Neural cell (in vitro differentiated cells): ENCODE results near the gene RBKS. TPM values are rescaled to one million over a fixed set of nuclear protein-coding genes. Genes with fewer than 3 reads are reported as not detected.

Experiments
- H2AFZ ChIP-seq: fragments of 200-600, 300-800 bp; sonication (generic), shearing (Covaris generic); 2 replicates; pipeline ENCODE4 v1.6.0; 2014; ENCODE audit warnings: low read depth, mild to moderate bottlenecking, antibody characterized with exemption, low read length, moderate library complexity
- H3F3A ChIP-seq: fragments of 200-600 bp; shearing (Covaris generic); 2 replicates; pipeline ENCODE4 v1.6.1; 2016; ENCODE audit warnings: mild to moderate bottlenecking, moderate library complexity, mixed read lengths, antibody characterized with exemption, low read length; ENCODE audit not compliant: insufficient read depth, poor library complexity, severe bottlenecking
- H3K27ac ChIP-seq: fragments of 200-600, 300-800 bp; sonication (generic), shearing (Covaris generic); 2 replicates; pipeline ENCODE4 v1.5.1; 2014; ENCODE audit warnings: mild to moderate bottlenecking, low read length, moderate library complexity
- H3K27me3 ChIP-seq: fragments of 300-800, 200-600 bp; sonication (generic), shearing (Covaris generic); 2 replicates; pipeline ENCODE4 v1.6.0; 2014; ENCODE audit warnings: mild to moderate bottlenecking, low read depth, low read length, moderate library complexity; ENCODE audit not compliant: insufficient read depth
- H3K36me3 ChIP-seq: fragments of 300-800, 200-600 bp; sonication (generic), shearing (Covaris generic); 2 replicates; pipeline ENCODE4 v1.5.1; 2014; ENCODE audit warnings: mild to moderate bottlenecking, antibody characterized with exemption, low read length, moderate library complexity; ENCODE audit not compliant: insufficient read depth
- H3K4me2 ChIP-seq: fragments of 300-800, 200-600 bp; sonication (generic), shearing (Covaris generic); 2 replicates; pipeline ENCODE4 v1.6.0; 2014; ENCODE audit warnings: mild to moderate bottlenecking, low read length
- H3K4me3 ChIP-seq: fragments of 300-800, 200-600 bp; sonication (generic), shearing (Covaris generic); 2 replicates; pipeline ENCODE4 v1.5.1; 2014; ENCODE audit warnings: mild to moderate bottlenecking, low read length, moderate library complexity
- H3K79me2 ChIP-seq: fragments of 200-600 bp; shearing (Covaris generic); replicated peaks from 2 replicates; pipeline ENCODE4 v1.6.0; 2014; ENCODE audit warnings: mild to moderate bottlenecking, low read length, moderate library complexity; ENCODE audit not compliant: insufficient read depth
- H3K9ac ChIP-seq: fragments of 300-800, 200-600 bp; sonication (generic), shearing (Covaris generic); 2 replicates; pipeline ENCODE4 v1.6.1; 2016; ENCODE audit warnings: mild to moderate bottlenecking, low read length, mixed read lengths
- H3K9me2 ChIP-seq: fragments of 200-600 bp; shearing (Covaris generic); 2 replicates; pipeline ENCODE4 v1.6.1; 2016; ENCODE audit warnings: mild to moderate bottlenecking, low read length, mixed read lengths; ENCODE audit not compliant: insufficient read depth
- H3K9me3 ChIP-seq: fragments of 200-600, 300-800 bp; sonication (generic), shearing (Covaris generic); 2 replicates; pipeline ENCODE4 v1.6.1; 2016; ENCODE audit warnings: mild to moderate bottlenecking, mixed run types, low read length, moderate library complexity, mixed read lengths
- H4K20me1 ChIP-seq: fragments of 200-600 bp; shearing (Covaris generic); 2 replicates; pipeline ENCODE4 v1.6.1; 2016; ENCODE audit warnings: mild to moderate bottlenecking, mixed run types; ENCODE audit not compliant: insufficient read depth
- EP300 ChIP-seq: fragments of 450-650 bp; conservative IDR thresholded peaks from 2 replicates; pipeline ENCODE4 v1.6.1; 2014; ENCODE audit warnings: antibody characterized with exemption, mild to moderate bottlenecking, moderate library complexity; ENCODE audit not compliant: poor library complexity, severe bottlenecking
- EZH2 ChIP-seq: fragments of 200-600, 300-800 bp; shearing (Covaris generic), sonication (generic); IDR thresholded peaks from 2 replicates; pipeline ENCODE4 v1.6.1; 2014; ENCODE audit warnings: antibody characterized with exemption, low read length, borderline replicate concordance, mild to moderate bottlenecking; ENCODE audit not compliant: insufficient read depth, poor library complexity, severe bottlenecking
- MXI1 ChIP-seq: fragments of 450-650 bp; conservative IDR thresholded peaks from 2 replicates; pipeline ENCODE4 v1.6.1; 2014; ENCODE audit warnings: antibody characterized with exemption, mild to moderate bottlenecking; ENCODE audit not compliant: poor library complexity, severe bottlenecking
- POLR2AphosphoS5 ChIP-seq: IDR thresholded peaks from 2 replicates; pipeline ENCODE4 v1.6.1; 2012
- RAD21 ChIP-seq: fragments of 450-650 bp; conservative IDR thresholded peaks from 2 replicates; pipeline ENCODE4 v1.6.1; 2014; ENCODE audit warnings: antibody characterized with exemption, mild to moderate bottlenecking, moderate library complexity
- SMC3 ChIP-seq: fragments of 450-650 bp; conservative IDR thresholded peaks from 2 replicates; pipeline ENCODE4 v1.6.1; 2014; ENCODE audit warnings: antibody characterized with exemption, mild to moderate bottlenecking, moderate library complexity; ENCODE audit not compliant: poor library complexity
- TAF1 ChIP-seq: IDR thresholded peaks from 2 replicates; pipeline ENCODE4 v1.6.1; 2012; ENCODE audit warnings: low read depth
- polyA plus RNA-seq: library from polyadenylated mRNA; depleted of rRNA; stranded (reverse); fragments of >200 nt; gene quantifications from 2 replicates; pipeline ENCODE4 v1.2.3, GENCODE V29; 2014
- TF ChIP-seq, protein P1 (sequence below): IDR thresholded peaks from 2 replicates; pipeline ENCODE4 v1.6.1; 2012; ENCODE audit warnings: borderline replicate concordance
- TF ChIP-seq, protein P2 (sequence below): fragments of 450-650 bp; IDR thresholded peaks from 2 replicates; pipeline ENCODE4 v1.5.1; 2014; ENCODE audit warnings: antibody characterized with exemption, mild to moderate bottlenecking, moderate library complexity; ENCODE audit not compliant: poor library complexity, severe bottlenecking

The RBKS gene
- polyA plus RNA-seq, 1 donor from 2014 or later, result 5.4 TPM

DNA sequence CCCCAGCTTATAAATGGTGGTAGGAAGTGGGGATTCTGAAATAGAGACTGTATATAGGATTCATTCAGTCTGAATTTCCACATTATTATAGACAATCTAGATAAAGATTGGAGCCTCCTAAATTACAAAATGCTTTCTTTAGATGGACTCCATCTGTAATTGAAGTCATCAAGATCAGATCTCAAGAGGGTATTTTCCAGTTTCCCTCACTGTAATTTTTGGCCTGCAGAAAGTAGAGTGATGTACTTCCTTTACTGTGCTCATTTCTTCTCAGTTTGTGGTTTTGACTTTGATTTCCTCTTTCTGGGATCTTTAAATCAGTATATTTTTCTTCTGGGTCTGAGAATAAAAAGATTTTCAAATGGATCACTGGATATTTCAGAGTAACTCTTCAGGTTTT, 7.5 kb upstream of the RBKS start:
- no peaks in the 10 kb centered on the region for H4K20me1 ChIP-seq
- no peaks in the 10 kb centered on the region for H3K9me2 ChIP-seq
- H3F3A ChIP-seq, result no peaks in the 10 kb centered on the region
- no peaks in the 10 kb centered on the region for H3K9me3 ChIP-seq
- no peak overlapping the region for H3K4me2 ChIP-seq
- H3K27ac ChIP-seq, result no peak overlapping the region
- H3K4me3 ChIP-seq, result no peak overlapping the region
- no peak overlapping the region for H2AFZ ChIP-seq
- TF ChIP-seq MXI1 (no peak), POLR2AphosphoS5 (no peak), EP300 (no peak), SMC3 (no peak), RAD21 (no peak), TAF1 (no peak), EZH2 (no peak)
- TF ChIP-seq, protein P1, sequence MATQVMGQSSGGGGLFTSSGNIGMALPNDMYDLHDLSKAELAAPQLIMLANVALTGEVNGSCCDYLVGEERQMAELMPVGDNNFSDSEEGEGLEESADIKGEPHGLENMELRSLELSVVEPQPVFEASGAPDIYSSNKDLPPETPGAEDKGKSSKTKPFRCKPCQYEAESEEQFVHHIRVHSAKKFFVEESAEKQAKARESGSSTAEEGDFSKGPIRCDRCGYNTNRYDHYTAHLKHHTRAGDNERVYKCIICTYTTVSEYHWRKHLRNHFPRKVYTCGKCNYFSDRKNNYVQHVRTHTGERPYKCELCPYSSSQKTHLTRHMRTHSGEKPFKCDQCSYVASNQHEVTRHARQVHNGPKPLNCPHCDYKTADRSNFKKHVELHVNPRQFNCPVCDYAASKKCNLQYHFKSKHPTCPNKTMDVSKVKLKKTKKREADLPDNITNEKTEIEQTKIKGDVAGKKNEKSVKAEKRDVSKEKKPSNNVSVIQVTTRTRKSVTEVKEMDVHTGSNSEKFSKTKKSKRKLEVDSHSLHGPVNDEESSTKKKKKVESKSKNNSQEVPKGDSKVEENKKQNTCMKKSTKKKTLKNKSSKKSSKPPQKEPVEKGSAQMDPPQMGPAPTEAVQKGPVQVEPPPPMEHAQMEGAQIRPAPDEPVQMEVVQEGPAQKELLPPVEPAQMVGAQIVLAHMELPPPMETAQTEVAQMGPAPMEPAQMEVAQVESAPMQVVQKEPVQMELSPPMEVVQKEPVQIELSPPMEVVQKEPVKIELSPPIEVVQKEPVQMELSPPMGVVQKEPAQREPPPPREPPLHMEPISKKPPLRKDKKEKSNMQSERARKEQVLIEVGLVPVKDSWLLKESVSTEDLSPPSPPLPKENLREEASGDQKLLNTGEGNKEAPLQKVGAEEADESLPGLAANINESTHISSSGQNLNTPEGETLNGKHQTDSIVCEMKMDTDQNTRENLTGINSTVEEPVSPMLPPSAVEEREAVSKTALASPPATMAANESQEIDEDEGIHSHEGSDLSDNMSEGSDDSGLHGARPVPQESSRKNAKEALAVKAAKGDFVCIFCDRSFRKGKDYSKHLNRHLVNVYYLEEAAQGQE, result no peak
- TF ChIP-seq, protein P2, sequence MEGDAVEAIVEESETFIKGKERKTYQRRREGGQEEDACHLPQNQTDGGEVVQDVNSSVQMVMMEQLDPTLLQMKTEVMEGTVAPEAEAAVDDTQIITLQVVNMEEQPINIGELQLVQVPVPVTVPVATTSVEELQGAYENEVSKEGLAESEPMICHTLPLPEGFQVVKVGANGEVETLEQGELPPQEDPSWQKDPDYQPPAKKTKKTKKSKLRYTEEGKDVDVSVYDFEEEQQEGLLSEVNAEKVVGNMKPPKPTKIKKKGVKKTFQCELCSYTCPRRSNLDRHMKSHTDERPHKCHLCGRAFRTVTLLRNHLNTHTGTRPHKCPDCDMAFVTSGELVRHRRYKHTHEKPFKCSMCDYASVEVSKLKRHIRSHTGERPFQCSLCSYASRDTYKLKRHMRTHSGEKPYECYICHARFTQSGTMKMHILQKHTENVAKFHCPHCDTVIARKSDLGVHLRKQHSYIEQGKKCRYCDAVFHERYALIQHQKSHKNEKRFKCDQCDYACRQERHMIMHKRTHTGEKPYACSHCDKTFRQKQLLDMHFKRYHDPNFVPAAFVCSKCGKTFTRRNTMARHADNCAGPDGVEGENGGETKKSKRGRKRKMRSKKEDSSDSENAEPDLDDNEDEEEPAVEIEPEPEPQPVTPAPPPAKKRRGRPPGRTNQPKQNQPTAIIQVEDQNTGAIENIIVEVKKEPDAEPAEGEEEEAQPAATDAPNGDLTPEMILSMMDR, result no peak
- H3K9ac ChIP-seq, result no peak overlapping the region
- H3K36me3 ChIP-seq, result no peaks in the 10 kb centered on the region
- H3K27me3 ChIP-seq, result no peaks in the 10 kb centered on the region
- peaks cover under 1% of the 10 kb centered on the region for H3K79me2 ChIP-seq

DNA sequence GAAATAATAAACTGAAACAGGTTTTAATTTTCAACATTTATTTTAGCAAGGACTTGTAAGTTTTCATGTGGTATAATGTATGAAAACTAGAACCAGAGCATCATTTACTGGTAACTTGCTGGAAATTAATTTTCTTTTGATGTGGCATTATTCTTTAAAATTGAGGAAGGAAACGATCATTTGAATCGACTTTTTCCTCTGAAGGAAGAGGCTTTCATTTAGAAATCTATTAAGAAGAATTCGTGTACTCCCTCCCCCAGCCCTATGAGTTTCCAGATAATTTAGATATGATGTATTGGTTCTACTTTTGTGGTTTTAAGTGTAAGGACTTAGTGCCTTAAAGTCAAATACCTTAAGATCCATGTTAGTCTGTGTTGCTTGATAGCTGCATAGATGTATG, 2.8 kb upstream of the RBKS start:
- H3K27ac ChIP-seq, result no peak overlapping the region
- H3K9me3 ChIP-seq, result no peaks in the 10 kb centered on the region
- TF ChIP-seq, protein P1, result no peak
- no peak for TF ChIP-seq TAF1
- no peak for TF ChIP-seq RAD21
- no peak for TF ChIP-seq SMC3
- no peak overlapping the region for H3K9ac ChIP-seq
- no peak overlapping the region for H3K4me3 ChIP-seq
- H4K20me1 ChIP-seq, result no peaks in the 10 kb centered on the region
- peaks cover 12% of the 10 kb centered on the region for H3K79me2 ChIP-seq
- no peak overlapping the region for H3K4me2 ChIP-seq
- H2AFZ ChIP-seq, result no peak overlapping the region
- H3K9me2 ChIP-seq, result no peaks in the 10 kb centered on the region
- H3K36me3 ChIP-seq, result no peaks in the 10 kb centered on the region
- no peaks in the 10 kb centered on the region for H3K27me3 ChIP-seq
- no peaks in the 10 kb centered on the region for H3F3A ChIP-seq
